Nephron progenitor cell (in vitro differentiated cells): ENCODE measurements around the gene F8.

ENCODE experiments used
- DNase-seq: peaks from one replicate; pipeline ENCODE4 v3.0.0; 2021
- H3K27ac Mint-ChIP-seq: 2 replicates; pipeline ENCODE4 v1.8.0; 2021; ENCODE audit warnings: mild to moderate bottlenecking, moderate library complexity, mixed read lengths
- H3K27me3 Mint-ChIP-seq: 2 replicates; pipeline ENCODE4 v1.8.0; 2021; ENCODE audit warnings: mild to moderate bottlenecking, low read depth, mixed read lengths; ENCODE audit not compliant: poor library complexity
- H3K36me3 Mint-ChIP-seq: 2 replicates; pipeline ENCODE4 v1.8.0; 2021; ENCODE audit warnings: low read depth, mixed read lengths
- H3K4me1 Mint-ChIP-seq: 2 replicates; pipeline ENCODE4 v1.8.0; 2021; ENCODE audit warnings: mixed read lengths
- H3K4me3 Mint-ChIP-seq: 2 replicates; pipeline ENCODE4 v1.8.0; 2021; ENCODE audit warnings: mild to moderate bottlenecking, moderate library complexity, mixed read lengths
- H3K9me3 Mint-ChIP-seq: 2 replicates; pipeline ENCODE4 v1.8.0; 2021; ENCODE audit warnings: mild to moderate bottlenecking, moderate library complexity, mixed read lengths
- CTCF ChIP-seq: fragments of 200-600 bp; sonication (generic); IDR thresholded peaks from 2 replicates; pipeline ENCODE4 v1.5.0; 2021; ENCODE audit warnings: antibody characterized with exemption

F8 gene

GRCh38 chrX:155048977-155049619 is 26.6 kb upstream of the F8 start:
- H3K36me3 Mint-ChIP-seq, result peaks cover 9% of the 10 kb centered on the region
- H3K27ac Mint-ChIP-seq, result no peak overlapping the region
- no peak overlapping the region for H3K4me3 Mint-ChIP-seq
- H3K27me3 Mint-ChIP-seq, result peaks cover 5% of the 10 kb centered on the region
- peak; percentile 51 for DNase-seq
- peaks cover 4% of the 10 kb centered on the region for H3K4me1 Mint-ChIP-seq
- peak; percentile 52 for TF ChIP-seq CTCF
- H3K9me3 Mint-ChIP-seq, result peaks cover 38% of the 10 kb centered on the region

- peaks cover 4% of the 10 kb centered on the region for H3K4me1 Mint-ChIP-seq
- peaks cover 46% of the 10 kb centered on the region for H3K9me3 Mint-ChIP-seq
- DNase-seq, result no peak
Observed at GRCh38 chrX:155046811-155047528, 24.4 kb upstream of the F8 start.

GRCh38 chrX:155046129-155046810 is 23.7 kb upstream of the F8 start:
- Mint-ChIP-seq H3K4me1 (peaks cover 4% of the 10 kb centered on the region), H3K36me3 (peaks cover 21% of the 10 kb centered on the region), H3K4me3 (no peak overlapping the region), H3K27ac (no peak overlapping the region), H3K9me3 (peaks cover 47% of the 10 kb centered on the region), H3K27me3 (peaks cover 5% of the 10 kb centered on the region)
- TF ChIP-seq CTCF, result no peak
- DNase-seq, result no peak

More at GRCh38 chrX:155046811-155047528, 24.4 kb upstream of the F8 start:
- no peak overlapping the region for H3K27ac Mint-ChIP-seq
- peaks cover 5% of the 10 kb centered on the region for H3K27me3 Mint-ChIP-seq
- H3K4me3 Mint-ChIP-seq, result no peak overlapping the region
- no peak for TF ChIP-seq CTCF
- H3K36me3 Mint-ChIP-seq, result peaks cover 16% of the 10 kb centered on the region

- H3K27ac Mint-ChIP-seq, result no peak overlapping the region
Observed at GRCh38 chrX:155035688-155036087, 13.2 kb upstream of the F8 start.

GRCh38 chrX:155031657-155032056 is 9.1 kb upstream of the F8 start:
- Mint-ChIP-seq H3K27ac (no peak overlapping the region), H3K4me3 (no peak overlapping the region), H3K27me3 (no peaks in the 10 kb centered on the region), H3K36me3 (peaks cover 47% of the 10 kb centered on the region), H3K9me3 (peaks cover 73% of the 10 kb centered on the region), H3K4me1 (peaks cover 12% of the 10 kb centered on the region)
- no peak for DNase-seq
- TF ChIP-seq CTCF, result no peak

More at GRCh38 chrX:155035688-155036087, 13.2 kb upstream of the F8 start:
- Mint-ChIP-seq H3K36me3 (peaks cover 84% of the 10 kb centered on the region), H3K9me3 (peaks cover 84% of the 10 kb centered on the region), H3K27me3 (no peaks in the 10 kb centered on the region), H3K4me1 (no peaks in the 10 kb centered on the region), H3K4me3 (no peak overlapping the region)
- no peak for TF ChIP-seq CTCF
- DNase-seq, result no peak
